HG03139 (cell line): ENCODE results near the gene CFAP46.
"Not testable (repeated sequence)": the region's sequence is repeated elsewhere in the genome, so short reads cannot be mapped to it uniquely, and the experiment has no call there.

Source experiments
- ATAC-seq: cut with Tn5 transposase; IDR thresholded peaks from one replicate; pipeline ENCODE4 v1.9.1; 2021; ENCODE audit not compliant: unreplicated experiment

The CFAP46 gene

DNA sequence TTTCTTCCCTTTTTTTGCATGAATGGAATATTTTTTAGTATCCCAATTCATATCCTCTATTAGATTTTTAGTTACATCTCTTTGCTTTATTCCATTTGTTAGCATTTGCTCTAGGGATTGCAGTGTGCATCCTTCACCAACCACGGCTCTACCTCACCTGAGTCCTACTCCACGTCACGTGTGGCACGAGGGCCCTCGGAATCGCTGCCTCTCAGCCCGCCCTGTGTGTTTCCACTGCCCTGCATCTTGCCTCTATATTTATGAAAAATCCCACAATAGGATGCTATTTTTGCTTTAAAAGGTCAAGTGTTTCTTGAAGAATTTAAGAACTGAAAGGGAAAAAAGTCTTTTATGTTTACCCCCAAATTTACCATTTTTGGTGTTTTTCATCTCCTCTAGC is 41.0 kb downstream of the CFAP46 start:
- no peak for ATAC-seq

DNA sequence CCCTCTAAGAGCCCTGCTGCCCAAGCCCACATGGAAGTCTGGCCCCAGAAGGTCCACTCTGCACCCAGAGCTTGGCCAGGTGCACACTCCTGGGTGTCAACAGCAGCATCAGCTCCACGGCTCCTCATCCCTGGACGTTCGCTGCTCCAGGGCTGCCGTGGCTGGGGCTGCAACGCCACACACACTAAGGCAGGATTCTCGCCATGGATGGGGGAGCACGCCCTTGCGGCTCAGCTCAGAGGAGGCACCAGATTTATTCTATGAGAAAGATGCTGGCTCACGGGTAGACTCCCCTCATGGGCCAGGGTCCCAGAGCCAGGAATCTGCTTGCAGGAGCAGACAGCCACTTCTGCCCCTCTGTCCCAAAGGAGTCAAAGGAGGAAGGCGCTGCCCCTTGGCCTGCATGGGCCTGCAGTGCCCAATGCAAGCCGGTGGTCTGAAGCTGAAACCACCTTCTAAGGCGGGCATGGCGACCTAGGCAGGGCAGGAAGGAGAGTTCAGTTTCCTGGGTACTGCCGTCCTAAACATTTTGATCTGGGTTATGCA is 42.1 kb downstream of the CFAP46 start:
- ATAC-seq: no peak

DNA sequence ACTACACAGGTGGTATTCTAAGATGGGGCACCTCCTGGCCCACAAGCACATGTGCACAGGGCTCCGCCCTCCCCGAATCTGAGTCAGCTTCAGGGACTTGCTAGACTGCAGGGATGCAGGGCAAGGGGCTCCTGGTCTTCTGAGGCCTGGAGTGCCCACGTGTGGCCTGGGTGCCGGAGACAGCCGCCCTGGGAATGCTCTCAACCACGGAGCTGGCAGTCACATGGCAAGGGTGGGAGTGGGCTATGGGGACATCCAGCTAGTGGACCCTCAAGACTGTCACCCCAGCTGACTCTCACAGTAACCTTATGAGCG is 42.7 kb downstream of the CFAP46 start:
- no peak for ATAC-seq

DNA sequence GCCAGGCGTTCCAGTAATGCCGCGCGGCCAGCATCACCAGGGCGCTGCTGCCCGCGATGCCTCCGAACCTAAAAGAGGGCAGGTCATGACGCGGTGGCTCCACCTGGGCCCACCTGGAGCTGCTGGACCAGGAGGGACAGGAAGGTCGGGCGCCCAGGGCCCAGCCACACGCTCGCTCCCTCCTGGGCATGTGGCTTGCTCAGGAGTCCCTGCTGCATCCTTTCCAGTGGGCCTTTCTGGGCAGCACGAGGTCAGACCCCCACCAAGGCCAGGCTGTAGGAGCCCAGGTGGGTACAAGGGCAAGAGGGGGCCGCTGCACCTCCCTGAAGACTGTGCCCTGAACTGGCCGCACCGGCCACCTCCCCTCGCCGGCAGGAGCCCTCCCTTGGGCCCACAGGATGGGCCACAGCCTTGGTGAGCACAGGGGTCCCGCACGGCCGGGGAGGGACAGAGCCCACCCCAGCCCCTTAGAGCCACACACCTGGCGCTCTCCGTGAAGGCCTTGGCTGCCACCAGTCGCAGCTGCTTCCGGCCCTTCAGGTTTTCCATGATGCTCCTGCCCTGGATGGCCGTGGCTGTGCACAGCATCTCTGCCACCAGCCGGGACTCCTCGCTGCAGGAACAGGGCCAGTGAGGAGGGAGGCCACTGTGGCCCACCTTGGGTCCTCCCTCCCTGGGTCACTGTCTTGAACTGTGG is 43.2 kb downstream of the CFAP46 start:
- no peak for ATAC-seq

DNA sequence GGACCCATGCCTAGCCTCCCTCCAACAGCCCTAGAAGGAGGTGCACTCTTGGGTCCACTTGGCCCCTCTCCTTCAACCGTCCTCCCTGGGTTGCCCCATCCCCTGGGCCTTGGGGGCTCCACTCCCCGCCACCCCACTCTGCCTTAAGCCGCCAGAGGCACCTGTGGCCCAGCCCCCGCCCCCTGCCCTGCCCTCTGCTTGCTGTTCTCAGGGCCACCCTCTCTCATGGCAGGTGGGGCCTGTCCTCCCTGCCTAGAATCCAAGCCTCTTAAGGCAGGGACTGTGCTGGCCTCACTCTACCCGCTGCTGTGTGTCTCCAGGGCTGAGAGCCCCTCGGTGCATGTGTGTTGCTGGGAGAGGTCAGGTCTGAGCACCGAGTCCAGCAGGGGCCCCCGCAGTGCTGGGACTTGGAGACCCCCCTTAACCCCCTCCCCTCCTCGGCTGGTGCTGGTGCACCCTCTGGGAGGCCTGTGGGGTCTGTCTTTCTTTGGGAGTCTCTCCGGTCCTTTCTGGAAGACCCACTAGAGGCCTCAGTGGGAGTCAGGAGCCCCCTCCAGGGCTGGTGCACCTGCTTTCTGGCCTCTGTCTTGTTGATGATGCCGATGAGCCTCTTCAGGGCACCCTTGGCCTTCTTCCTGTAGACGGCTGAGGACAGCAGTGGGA is 43.8 kb downstream of the CFAP46 start:
- ATAC-seq: no peak

DNA sequence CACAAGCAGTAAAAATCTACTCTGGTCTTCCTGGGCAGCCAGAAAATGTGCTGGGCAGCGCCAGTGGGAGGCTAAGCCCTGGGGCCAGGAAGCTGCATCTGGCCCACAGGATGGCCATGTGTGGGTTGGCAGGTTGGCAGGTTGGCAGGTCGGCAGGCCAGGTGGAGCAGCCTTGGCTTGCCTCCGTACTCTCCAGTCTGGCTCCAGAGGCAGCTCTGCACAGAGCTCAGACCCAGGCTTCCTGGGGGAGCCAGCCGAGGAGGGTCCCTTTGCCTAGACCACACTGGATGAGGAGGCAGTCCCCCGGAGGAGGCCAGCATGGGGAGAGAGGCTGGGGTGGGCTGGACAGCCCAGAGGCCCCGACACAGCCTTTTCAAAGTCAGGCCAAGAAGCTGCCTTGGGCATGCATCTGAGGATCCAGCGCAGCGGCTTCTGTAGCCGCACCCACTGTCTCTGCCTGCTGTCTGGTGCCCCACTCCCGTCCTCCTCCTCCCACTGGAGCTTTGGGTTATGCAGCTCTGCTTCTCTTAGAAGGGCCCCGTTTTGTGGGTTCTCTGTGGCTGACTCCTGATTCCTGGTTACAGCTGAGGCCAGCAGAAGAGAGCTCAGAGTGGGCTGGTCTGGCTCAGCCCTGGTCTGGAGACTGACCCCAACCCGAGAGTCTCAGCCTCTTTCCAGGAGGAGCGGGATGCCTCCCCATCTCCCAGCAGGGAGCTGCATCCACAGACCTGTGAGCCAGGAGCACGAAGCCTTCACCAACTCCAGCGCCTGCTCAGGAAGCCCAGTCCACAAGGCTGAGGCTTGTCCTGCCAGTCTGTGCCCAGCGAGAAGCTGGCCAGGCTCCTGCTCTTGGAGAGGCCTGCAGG is 44.6 kb downstream of the CFAP46 start:
- ATAC-seq: no peak

DNA sequence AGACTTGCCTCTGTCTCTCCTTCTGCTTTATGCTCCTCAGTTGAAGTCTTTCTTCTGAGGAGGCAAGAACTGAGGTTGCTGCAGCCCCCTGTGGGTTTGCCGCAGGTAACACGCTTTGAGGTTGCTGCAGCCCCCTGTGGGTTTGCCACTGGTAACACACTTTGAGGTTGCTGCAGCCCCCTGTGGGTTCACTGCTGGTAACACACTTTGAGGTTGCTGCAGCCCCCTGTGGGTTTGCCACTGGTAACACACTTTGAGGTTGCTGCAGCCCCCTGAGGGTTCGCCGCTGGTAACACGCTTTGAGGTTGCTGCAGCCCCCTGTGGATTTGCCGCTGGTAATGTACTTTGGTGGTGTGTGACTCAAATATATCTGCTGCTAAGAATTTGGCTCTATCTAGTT is 48.6 kb downstream of the CFAP46 start:
- ATAC-seq: not testable (repeated sequence)

DNA sequence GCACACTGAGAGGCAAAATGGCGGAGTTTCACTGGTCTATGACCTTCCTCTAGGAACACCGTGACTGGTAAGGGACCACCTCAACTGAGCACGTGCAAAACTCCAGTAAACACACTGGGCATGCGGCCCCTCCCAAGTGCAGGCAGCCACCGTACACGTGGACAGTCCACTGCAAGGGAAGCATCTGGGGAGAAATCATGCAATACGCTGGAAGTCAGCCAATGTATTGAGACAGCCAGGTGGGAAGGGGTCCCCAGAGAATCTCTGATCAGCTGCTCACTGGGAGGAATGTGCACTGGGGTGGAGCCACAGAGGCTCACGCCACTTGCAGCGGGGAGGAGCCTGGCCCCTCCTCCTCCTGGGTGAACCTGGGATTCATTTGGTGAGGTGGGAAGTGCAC is 49.3 kb downstream of the CFAP46 start:
- no peak for ATAC-seq

DNA sequence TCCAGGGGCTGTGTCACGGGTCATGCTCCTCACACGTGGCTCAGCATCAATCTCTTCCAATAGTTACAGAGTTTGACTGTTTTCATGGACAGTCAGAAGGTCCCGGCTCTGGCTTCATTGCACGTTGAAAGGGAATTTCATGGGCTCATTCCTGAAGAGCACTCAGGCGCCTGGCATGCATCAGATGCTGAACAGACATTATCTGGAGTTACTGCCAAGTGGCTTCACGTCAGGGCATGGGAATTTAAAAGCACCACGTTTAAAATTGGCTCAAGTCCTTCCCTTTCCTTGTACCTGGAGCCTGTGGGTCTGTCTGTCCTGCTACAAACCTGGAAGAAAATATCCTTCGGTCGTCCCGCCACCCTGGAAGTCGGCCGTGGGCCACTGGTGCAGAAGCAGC is 50.4 kb downstream of the CFAP46 start:
- ATAC-seq: no peak

DNA sequence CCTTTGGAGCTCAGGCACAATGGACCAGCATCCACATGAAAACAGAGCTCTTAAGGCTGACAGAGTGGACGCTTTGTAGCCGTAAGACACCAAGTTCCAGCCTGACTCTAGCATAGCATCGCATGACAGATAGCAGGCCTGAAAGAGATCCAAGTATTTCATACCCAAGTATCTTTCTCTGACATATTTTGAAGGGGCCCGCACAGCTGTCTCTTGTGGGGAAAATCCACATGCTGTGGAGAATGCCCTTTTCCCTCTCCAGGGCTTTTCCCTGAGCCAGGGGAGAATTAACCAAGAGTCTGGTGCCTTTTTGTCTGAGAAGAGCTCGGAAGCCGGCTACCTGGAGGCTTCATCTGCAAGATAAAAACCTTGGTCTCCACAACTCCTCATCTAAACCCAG is 51.0 kb downstream of the CFAP46 start:
- ATAC-seq: no peak

DNA sequence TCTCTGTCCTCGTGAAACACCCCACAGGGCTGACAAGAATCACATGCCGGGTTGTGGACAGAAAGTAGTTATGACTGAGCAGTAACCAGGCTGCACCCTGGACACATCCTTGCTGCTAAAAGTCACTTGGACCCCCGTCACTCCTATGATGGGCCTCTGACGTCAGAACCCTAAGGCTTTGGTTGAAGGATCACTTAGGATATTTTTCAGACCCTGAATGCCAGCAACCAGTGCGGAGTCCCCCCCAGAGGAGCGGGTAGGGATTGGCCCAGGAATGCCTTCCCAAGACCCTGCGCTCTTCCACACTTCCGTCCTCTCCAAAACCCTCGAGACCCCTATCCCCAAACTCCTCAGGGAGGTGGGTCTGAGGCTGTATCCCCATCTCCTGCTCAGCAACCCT is 52.1 kb downstream of the CFAP46 start:
- no peak for ATAC-seq

DNA sequence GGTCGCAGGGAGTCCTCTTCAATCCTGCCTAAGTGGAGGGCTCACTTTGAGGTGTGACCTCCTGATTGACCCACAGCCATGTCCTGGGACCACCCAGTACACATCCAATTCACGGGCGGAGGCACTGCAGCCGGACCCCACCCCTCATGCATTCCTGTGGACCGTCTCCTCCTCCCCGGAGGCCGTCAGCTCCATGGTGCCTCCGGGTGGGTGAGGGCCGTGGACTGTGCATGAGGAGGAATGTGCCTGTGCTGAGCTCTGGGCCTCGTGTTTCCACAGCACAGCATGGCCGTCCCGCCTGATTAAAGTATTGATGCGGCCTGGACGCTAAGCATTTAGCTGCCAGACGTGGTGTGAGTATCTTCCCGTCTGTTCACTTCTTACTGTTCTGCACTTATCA is 52.8 kb downstream of the CFAP46 start:
- ATAC-seq: no peak

DNA sequence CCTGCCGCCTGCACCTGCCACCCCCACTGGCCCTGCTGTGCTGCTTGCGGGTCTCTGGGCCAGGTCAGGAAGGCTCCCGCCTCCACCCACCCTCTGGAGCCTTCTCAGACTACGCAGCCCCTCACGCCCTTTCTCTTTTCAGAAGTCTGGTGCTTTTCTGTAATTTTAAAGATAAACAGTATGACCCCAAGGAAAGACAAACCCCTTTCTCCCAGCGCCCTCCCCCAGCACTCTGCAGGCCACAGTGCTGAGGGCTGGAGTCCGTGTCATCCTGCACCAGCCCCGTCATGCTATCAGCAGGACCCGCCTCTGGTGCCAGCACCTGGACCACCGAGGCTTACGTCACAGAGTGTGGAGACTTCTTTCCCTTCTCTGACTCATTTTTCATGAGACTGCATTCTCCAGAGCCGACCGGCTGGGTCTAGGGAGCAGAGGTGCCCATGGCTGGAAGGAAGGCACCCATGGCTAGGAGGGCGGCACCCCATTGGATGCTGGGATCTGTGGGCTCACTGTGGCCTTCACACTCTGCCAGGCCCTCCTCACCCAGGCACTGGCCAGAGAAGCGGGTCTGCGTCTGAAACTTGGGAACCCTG is 53.4 kb downstream of the CFAP46 start:
- no peak for ATAC-seq

DNA sequence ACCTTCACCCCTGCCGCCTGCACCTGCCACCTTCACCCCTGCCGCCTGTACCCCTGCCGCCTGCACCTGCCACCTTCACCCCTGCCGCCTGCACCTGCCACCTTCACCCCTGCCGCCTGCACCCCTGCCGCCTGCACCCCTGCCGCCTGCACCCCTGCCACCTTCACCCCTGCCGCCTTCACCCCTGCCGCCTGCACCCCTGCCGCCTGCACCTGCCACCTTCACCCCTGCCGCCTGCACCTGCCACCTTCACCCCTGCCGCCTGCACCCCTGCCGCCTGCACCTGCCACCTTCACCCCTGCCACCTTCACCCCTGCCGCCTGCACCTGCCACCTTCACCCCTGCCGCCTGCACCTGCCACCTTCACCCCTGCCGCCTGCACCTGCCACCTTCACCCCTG is 53.9 kb downstream of the CFAP46 start:
- ATAC-seq: not testable (repeated sequence)

DNA sequence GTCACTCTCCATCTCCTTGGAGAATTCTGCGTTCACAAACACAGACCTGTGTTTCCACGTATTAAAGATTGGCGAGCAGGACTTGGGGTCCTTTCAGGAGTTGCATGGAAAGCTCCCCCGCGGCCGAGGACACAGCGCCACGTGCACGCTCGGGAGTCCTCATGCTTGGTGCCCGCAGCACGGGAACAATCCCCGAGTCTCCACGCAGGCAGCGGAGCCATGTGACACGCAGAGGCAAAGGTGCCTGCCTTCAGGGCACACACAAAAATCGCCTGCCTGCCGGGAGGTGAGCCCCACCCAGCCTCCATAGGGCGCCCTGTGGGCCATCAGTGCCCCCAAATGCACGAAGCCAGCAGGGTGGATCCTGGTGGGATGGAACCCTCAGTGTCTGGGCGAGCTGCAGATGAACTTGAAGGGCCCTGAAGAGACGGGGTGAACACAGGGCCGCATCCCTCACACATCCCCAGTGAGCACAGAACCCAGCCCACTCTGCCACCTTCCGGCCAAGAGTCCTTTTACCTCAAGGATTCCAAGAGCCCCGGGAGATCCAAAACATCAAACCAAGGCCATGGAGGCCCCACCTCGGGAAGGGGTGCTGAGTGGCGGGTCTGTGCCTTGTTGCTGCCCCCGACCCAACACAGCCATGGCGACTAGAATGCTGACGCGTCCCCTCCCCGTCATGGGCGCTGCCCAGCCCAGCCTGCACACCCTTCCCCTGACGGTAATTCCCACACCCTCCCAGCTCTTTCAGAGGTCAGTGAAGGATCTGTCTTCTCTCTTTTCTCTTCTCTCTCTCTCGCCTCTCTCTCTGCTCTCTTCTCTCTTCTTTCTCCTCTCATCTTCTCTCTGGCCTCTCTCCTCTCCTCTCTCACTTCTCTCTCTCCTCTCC is 55.9 kb downstream of the CFAP46 start:
- no peak for ATAC-seq

DNA sequence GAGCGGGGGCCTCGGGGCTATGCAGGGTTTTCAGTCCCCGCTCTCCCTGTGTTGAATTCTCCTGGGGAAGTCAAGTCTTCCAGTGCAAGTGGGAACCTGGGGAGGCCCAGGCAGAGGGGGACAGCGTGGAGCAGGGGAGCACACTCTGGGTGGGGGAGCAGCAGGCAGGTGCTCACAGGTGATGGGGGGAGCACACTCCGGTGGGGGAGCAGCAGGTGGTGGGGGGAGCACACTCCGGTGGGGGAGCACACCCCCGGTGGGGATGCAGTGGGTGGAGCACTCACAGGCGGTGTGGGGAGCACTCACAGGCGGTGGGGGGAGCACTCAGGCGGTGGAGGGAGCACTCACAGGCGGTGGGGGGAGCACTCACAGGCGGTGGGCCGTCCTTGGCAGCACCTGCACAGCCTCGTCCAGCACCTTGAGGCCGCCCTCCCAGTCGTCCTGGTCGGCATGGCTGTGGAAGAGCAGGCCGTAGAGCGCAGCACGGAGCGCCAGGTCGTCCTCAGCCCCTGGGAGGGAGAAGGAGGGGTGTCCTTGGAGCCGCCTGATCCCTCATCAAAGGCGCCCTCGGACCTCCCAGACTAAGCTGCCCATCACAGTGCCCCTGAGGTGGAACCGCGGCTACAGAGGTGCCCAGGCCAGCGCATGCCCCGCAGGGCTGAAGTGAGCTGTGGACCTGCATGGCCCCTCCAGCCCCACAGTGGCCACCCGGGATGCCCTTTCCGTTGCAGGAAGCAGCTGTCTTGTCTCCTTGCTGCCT is 56.7 kb downstream of the CFAP46 start:
- ATAC-seq: no peak

DNA sequence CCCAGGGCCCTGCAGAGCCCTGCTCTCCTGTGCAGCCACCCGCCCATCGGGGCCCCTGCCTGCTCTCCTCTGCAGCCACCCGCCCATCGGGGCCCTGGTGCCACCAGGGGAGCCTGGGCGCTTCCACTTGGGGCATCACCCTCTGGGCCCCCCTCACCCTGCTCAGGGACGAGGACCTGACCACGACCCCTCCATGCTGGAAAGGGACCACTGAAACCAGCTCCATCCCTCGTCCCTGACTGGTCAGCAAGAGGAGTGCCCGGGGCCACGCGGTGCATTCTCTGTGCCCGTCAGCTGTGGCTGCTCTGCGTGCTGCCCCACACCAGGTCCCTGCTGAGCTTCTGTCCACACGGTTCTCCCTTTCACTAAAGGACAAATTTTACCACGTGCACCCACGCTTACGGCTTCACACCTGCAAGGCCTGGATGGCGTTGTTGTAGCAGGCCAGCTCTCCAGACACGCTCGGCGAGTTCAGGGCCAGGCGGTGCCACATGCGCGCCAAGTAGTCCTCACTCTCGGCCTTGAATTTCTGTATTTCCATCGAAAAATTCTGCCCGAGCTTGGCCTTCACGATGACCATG is 57.6 kb downstream of the CFAP46 start:
- ATAC-seq: no peak

DNA sequence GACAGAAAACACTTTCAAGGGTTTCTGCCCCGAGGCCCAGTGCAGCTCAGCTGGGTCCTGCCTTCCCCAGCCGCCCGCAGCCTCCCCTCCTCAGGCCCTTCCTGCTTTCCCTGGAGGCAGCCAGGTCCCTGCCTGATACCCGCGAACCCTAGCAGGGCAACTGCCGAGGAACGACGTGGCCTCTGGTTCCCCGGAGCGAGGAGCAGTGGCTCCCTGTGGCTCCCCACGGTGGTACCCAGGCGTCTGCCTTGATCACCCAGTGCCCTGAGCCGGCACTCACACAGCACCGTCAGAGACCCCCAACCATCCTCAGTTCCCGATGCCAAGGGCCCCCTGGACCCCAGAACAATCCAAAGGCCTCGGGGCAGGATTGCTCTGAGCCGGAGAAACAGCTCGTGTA is 58.3 kb downstream of the CFAP46 start:
- ATAC-seq: no peak

DNA sequence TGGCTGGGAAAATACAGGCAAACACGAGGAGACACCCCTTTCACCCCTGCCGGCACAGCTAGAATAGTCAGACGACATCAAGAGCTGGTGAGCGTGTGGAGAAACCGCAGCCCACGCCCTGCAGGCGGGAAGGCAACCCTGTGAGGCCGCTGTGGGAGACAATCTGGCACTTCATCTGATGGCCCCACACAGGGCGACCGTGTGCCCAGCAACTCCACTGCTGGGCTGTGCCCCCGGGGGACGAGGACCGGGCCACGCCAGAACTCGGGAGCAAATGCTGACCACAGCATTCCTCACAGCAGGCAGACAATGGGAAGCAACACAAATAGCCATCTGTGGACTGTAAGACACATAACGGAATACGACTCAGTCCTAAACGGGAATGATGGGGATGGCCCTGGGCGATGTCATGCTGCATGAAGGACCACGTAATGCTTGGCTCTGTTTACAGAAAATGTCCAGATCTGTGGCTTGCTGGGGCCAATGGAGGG is 58.9 kb downstream of the CFAP46 start:
- ATAC-seq: no peak
